Dedifferentiated amniotic fluid mesenchymal stem cell (primary cell): ENCODE data around the gene POMGNT1.

Experiments
- DNase-seq: peaks from one replicate; pipeline ENCODE4 v3.0.0-alpha.2; 2016; ENCODE audit errors: extremely low spot score

The POMGNT1 gene

DNA sequence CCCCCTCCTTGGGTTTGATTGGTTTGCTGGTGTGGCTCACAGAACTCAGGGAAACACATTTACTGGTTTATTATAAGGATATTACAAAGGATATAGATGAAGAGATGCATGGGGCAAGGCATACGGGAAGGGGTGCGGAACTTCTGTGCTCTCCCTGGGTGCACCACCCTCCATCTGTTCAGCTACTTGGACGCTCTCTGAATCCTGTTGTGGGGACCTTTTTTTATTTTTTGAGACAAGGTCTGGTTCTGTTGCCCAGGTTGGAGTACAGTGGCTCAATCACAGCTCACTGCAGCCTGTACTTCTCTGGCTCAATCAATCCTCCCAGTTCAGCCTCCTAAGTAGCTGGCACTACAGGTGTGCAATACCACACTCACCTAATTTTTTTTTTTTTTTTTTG is 12.3 kb upstream of the POMGNT1 start:
- DNase-seq = no peak

DNA sequence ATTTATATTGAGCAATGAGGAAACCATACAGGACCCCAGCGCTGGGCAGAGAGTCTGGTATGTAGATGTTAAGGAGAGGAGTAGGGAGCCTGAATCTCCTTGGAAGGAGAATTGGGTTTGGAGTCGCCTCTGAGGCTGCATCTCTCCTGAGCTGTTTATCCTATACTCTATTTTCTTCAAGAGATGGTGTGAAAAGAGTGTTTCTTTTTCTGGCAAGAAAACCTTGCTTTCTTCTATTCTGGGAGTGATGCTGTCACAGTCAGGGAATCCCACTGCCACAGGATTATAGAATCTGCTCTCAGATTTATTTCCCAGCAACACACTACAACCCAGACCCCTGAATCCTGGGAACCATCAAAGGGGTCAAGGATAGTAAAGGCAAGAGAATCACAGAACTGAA is 8.2 kb upstream of the POMGNT1 start:
- DNase-seq = no peak

- no peak for DNase-seq
These were observed 7.6 kb upstream of the POMGNT1 start for GRCh38 chr1:46205791-46206190.

DNA sequence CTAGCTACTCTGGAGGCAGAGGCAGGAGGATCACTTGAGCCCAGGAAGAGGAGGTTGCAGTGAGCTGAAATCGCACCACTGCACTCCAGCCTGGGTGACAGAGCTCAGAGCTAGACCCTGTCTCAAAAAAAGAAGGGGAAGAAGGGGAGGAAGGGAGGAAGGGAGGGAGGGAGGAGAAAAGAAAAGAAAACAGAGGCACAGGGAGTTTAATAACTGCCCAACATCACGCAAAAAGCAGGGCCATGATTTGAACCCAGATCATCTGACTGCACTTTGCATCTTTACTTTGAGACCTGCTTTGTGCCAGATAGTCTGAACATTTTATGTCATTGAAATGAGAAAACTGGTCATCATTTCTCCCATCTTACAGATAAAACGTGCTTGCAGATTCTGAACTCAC is 6.9 kb upstream of the POMGNT1 start:
- no peak for DNase-seq

GRCh38 chr1:46204406-46204742 is 6.1 kb upstream of the POMGNT1 start:
- DNase-seq = no peak

- DNase-seq = no peak
These were observed 5.6 kb upstream of the POMGNT1 start for GRCh38 chr1:46203738-46204405.

GRCh38 chr1:46199233-46199749 is 1.1 kb upstream of the POMGNT1 start:
- no peak for DNase-seq

DNA sequence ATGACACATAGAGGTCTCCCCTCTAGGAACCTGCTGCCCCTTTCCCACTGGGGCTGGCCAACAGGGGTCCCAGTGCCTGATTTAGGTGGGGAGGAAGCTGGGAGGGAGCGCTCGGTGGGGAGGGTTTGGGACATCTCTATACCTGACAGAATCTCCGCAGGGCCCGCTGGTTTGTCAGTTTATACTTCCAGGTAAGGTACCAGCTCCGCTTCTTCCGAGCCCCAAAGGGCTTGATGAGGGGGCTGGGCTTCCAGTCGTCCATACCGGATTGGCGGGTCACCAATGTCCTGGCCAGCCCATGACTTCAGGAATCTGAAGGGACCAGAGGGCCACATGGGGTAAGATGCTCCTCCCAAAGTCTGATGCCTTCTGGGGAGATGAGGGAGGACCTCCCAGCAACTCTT is 672 bp downstream of the POMGNT1 start:
- DNase-seq = no peak

GRCh38 chr1:46196609-46197008 is 1.6 kb downstream of the POMGNT1 start:
- DNase-seq = no peak

DNA sequence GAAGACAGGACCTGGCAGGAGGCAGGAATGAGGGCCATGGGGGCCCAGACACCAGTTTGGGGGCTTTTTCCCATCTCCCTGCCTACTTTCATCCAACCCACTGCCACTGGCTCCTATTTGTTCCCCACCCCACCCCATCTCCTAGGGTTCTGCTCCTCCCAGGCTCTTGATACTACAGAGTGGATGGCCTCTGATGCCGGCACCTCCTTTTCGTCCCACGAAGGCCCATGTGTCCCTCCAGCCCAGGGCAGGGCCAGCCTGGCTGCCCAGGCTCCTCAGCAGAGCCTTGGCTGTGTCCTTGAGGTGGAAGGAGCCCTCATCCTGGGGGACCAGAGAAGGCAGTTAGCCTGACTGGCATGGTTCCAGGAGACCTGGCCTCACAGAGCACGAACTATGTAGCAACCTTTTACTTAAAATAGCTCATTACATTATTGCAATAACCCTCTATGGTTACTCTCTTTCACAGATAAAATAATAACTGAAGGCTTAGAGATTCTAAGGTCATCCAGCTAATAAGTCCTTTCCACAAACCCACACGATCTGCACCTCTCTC is 3.5 kb downstream of the POMGNT1 start:
- DNase-seq = no peak

- no peak for DNase-seq
These were observed 4.2 kb downstream of the POMGNT1 start for GRCh38 chr1:46193984-46194570.

DNA sequence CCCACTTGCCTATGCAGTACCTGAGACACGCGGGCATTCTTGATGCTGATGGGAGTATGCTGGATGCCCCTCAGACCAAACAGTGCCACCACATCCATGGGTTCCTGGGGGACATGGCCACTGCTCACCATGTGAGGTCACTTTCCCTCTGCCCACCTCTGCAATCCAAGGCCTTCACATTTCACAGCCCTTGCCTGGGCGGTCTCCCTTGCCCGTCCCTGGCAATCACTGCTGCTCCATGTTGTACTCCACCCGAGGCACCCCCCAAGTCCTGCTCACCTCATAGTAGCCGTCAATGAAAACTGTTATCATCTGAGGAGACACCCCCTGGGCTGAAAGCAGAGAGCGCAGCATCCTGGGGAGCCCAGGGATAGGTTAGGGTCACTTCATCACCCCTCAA is 4.9 kb downstream of the POMGNT1 start:
- no peak for DNase-seq

DNA sequence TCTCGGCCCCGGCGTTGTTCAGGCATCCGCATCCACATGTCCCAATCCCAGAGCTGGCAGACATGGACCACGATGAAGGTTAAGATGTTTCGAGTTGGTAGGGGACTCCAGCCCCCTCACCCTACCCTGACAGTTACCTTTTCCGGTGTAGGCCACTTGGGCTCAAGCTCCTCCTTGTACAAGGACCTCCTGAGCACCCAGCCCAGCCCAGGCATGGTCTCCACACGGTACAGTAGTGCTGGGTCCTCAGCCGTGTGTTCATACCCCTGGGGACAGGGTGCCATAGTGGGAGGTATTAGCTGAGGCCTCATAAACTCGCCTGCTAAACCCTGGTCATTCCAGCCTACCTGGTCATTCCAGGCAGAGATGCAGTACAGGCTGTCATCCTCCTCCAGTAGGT is 6.1 kb downstream of the POMGNT1 start:
- DNase-seq = no peak

DNA sequence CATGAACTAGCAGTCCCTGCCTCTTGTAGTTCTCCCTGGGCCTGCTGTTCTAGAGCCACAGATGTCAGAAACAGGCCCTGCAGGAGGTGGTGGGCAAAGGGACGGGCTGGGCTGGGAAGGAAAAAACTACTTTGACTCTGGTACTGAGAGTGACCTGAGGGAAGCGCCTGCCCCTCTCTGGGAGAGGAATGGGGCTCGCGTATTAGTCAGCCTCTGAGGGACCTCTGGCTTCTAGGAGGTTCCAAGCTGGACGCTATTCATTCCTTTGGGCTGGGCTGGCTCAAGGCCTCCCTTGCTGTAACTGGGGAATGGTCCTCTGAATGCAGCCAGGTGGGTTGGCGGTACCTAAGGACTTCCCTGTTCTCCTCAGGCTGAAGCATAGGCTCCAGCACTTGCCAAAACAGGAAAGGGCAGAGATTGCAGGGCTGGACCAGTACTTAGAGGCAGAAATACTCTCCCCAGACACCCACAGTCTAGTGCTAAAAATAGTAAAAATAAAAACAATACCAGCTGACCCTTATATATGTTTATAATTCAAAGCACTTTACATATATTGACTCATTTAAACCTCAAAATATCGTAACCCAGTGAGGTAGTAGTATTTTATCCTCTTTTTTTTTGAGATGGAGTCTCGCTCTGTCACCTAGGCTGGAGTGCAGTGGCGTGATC is 7.1 kb downstream of the POMGNT1 start:
- no peak for DNase-seq

DNA sequence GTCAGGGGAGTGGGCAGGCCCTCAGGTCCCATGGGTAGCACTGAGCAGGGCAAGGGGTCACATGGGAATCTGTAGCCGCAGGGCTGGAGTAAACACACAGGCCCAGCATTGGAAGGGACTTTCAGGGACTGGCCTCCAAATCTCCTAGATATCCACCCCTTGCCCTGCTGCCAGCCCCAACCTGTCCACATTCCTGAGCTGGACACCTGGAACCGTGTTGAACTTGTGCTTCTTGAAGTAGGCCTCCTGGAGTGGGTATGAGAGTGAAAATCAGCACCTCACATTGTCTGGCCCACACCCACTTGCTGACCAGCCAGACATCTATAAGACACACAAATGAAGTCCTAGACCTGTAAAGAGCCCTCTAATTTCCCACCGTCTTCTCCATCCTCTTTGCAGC is 7.7 kb downstream of the POMGNT1 start:
- no peak for DNase-seq

DNA sequence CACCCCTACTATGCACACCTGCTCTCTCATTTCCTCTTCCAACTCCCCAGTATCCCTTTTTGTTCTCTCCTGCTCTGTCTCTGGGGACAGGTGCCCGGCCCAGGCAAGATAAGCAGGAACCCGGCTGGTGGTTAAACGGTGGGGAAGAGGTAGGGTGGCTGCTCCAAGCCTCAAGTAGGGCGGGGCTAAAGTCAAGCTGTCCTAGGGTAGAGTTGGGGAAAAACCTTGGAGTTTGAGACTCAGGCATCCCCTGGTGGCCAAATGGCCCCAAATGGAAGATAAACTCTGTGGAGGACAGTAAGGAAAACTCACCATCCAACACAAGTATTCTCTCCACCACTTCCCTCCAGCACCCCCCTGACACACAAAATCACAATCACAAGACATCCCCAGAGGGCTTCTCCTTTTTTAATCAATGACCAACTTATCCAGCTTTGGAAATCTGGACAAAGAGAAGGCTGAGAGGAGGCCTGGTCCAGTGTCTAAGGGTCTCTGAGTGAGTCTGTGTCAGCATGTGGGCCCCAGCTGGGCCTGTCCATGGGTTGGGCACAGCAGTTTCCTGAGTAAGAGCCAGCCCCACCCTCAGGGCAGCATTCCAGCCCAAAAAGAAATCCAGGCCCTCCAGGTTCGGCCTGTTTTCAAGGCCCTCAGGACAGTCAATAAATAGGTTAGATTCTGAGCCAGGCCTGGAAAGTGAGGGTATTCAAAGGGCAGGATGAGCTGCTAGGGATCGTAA is 9.8 kb downstream of the POMGNT1 start:
- no peak for DNase-seq

DNA sequence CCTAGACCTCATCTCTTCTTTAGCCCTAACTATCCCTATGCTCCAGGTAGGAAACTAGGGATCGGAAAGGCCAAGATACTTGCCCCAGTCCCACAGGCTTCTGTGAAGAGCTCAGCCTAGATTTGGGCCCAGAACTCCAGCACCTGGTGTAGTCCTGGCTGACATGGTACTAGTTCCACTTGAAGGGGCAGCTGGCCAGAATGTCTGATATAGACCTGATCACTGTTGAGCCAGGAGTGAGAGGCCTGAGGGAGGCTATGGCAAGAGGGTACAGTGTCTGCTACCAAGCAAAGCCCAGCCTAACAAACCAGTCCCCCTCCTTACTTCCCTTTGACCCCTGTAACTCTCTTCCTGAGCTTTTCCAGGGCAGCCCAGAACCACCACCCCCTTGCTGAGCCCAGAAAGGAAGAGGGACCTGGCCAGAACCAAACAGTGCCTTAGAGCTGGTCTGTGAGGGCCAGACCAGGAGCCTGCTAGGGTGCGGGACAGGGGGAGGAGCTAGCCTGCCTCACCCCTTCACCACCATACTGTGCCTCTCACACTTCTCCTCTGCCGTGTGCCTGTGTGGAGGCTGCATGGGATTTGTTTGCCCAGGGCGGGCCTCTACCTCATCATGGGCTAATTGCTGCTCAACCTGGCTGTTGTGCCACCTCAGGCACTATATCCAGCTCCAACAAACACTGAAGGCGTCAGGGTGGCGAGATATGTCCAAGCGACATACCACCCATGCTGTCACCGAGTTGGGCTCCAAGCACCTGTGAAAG is 10.9 kb downstream of the POMGNT1 start:
- DNase-seq = no peak

GRCh38 chr1:46186076-46186475 is 12.2 kb downstream of the POMGNT1 start:
- DNase-seq = no peak

- no peak for DNase-seq
These were observed 13.1 kb downstream of the POMGNT1 start for GRCh38 chr1:46184920-46185658.

DNA sequence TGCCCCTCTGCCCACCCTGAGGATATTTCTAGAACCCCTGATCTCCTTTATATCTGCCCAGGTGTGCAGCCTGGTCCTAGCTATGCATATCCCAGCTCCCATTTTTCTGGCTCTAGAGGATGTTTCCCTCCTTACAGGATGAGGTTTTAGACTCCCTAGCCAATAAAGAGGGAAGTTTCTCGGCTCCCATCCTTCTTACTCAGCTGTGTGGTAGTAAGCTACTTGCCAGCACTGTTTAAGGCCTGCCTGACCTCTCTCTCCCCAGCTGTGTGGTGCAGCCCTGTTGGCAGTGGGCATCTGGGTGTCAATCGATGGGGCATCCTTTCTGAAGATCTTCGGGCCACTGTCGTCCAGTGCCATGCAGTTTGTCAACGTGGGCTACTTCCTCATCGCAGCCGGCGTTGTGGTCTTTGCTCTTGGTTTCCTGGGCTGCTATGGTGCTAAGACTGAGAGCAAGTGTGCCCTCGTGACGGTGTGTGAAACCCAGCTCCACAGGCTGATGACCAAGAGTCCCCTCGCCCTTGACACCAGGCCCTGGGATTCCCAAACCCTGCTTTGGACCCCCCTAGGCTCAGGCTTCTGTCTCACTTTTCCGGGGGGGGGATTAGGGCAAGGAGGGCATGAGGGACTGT is 14.2 kb downstream of the POMGNT1 start:
- no peak for DNase-seq
